Endothelial cell (in vitro differentiated cells): Measurements from ENCODE around the gene AMDHD2. TPM values are rescaled to one million over a fixed set of nuclear protein-coding genes. Genes with fewer than 3 reads are reported as not detected.

Source experiments
- DNase-seq: peaks from one replicate; pipeline ENCODE4 v3.0.0; 2021; ENCODE audit warnings: low spot score
- H3K27ac Mint-ChIP-seq: one replicate; pipeline ENCODE4 v1.8.0; 2021; ENCODE audit warnings: mixed read lengths, inconsistent platforms; ENCODE audit not compliant: unreplicated experiment
- H3K27me3 Mint-ChIP-seq: one replicate; pipeline ENCODE4 v1.8.0; 2021; ENCODE audit warnings: mild to moderate bottlenecking, moderate library complexity, mixed read lengths, inconsistent platforms; ENCODE audit not compliant: unreplicated experiment
- H3K36me3 Mint-ChIP-seq: one replicate; pipeline ENCODE4 v1.8.0; 2021; ENCODE audit warnings: mild to moderate bottlenecking, low read depth, mixed read lengths, inconsistent platforms; ENCODE audit not compliant: unreplicated experiment
- H3K4me1 Mint-ChIP-seq: one replicate; pipeline ENCODE4 v1.8.0; 2021; ENCODE audit warnings: mild to moderate bottlenecking, mixed read lengths, inconsistent platforms; ENCODE audit not compliant: unreplicated experiment
- H3K4me3 Mint-ChIP-seq: one replicate; pipeline ENCODE4 v1.8.0; 2021; ENCODE audit warnings: mild to moderate bottlenecking, mixed read lengths, inconsistent platforms; ENCODE audit not compliant: unreplicated experiment
- H3K9me3 Mint-ChIP-seq: one replicate; pipeline ENCODE4 v1.8.0; 2021; ENCODE audit warnings: mixed read lengths, inconsistent platforms; ENCODE audit not compliant: unreplicated experiment
- total RNA-seq: library from RNA; stranded (reverse); fragmentation: NEBNext Ultra II Directional; extraction: Animal tissue kit (Norgen Biotek cat#: 25700); gene quantifications from one replicate; pipeline ENCODE4 v1.2.1, GENCODE V29; 2021; ENCODE audit not compliant: unreplicated experiment
- TF ChIP-seq, protein P1 (sequence below): fragments of 200-600 bp; sonication (generic); IDR thresholded peaks from one replicate; pipeline ENCODE4 v1.5.0; 2021; ENCODE audit warnings: antibody characterized with exemption; ENCODE audit not compliant: unreplicated experiment

The AMDHD2 gene
- total RNA-seq, 1 donor from 2014 or later: 53.3 TPM

DNA sequence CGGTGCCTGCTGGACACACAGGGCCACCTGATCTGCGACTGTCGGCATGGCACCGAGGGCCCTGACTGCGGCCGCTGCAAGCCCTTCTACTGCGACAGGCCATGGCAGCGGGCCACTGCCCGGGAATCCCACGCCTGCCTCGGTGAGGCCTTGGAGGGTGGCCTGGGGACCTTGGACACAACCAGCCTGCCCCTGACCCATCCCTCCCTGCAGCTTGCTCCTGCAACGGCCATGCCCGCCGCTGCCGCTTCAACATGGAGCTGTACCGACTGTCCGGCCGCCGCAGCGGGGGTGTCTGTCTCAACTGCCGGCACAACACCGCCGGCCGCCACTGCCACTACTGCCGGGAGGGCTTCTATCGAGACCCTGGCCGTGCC is 47.7 kb upstream of the AMDHD2 start:
- H3K36me3 Mint-ChIP-seq: no peaks in the 10 kb centered on the region

DNA sequence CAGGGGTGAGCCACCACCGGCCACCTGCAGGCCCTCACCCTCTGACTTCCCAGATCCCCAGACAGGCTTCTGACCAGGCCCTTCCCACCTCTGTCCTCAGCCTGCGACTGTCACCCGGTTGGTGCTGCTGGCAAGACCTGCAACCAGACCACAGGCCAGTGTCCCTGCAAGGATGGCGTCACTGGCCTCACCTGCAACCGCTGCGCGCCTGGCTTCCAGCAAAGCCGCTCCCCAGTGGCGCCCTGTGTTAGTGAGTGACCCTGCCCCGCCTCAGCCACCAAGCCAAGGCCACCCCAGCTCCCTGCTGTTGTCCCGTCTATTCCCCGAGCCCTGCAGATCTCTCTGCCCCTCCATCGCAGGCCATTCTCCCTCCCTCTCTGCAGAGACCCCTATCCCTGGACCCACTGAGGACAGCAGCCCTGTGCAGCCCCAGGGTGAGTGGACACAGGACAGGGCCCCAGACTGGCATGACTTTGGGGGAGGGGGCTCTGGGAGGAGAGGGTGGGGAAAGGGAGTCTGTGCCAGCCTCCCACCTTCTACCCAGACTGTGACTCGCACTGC is 47.2 kb upstream of the AMDHD2 start:
- Mint-ChIP-seq H3K9me3 (no peaks in the 10 kb centered on the region), H3K27me3 (peaks cover 34% of the 10 kb centered on the region), H3K4me3 (no peak overlapping the region), H3K36me3 (no peaks in the 10 kb centered on the region), H3K27ac (peak overlapping the region; percentile 61), H3K4me1 (peaks cover 7% of the 10 kb centered on the region)
- no peak for DNase-seq
- TF ChIP-seq, protein P1, sequence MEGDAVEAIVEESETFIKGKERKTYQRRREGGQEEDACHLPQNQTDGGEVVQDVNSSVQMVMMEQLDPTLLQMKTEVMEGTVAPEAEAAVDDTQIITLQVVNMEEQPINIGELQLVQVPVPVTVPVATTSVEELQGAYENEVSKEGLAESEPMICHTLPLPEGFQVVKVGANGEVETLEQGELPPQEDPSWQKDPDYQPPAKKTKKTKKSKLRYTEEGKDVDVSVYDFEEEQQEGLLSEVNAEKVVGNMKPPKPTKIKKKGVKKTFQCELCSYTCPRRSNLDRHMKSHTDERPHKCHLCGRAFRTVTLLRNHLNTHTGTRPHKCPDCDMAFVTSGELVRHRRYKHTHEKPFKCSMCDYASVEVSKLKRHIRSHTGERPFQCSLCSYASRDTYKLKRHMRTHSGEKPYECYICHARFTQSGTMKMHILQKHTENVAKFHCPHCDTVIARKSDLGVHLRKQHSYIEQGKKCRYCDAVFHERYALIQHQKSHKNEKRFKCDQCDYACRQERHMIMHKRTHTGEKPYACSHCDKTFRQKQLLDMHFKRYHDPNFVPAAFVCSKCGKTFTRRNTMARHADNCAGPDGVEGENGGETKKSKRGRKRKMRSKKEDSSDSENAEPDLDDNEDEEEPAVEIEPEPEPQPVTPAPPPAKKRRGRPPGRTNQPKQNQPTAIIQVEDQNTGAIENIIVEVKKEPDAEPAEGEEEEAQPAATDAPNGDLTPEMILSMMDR: no peak

More for the DNA sequence above, 47.7 kb upstream of the AMDHD2 start:
- TF ChIP-seq, protein P1: no peak
- no peak for DNase-seq
- no peaks in the 10 kb centered on the region for H3K9me3 Mint-ChIP-seq
- H3K27ac Mint-ChIP-seq: no peak overlapping the region
- H3K4me3 Mint-ChIP-seq: no peak overlapping the region
- peaks cover 32% of the 10 kb centered on the region for H3K27me3 Mint-ChIP-seq
- H3K4me1 Mint-ChIP-seq: peaks cover 7% of the 10 kb centered on the region

DNA sequence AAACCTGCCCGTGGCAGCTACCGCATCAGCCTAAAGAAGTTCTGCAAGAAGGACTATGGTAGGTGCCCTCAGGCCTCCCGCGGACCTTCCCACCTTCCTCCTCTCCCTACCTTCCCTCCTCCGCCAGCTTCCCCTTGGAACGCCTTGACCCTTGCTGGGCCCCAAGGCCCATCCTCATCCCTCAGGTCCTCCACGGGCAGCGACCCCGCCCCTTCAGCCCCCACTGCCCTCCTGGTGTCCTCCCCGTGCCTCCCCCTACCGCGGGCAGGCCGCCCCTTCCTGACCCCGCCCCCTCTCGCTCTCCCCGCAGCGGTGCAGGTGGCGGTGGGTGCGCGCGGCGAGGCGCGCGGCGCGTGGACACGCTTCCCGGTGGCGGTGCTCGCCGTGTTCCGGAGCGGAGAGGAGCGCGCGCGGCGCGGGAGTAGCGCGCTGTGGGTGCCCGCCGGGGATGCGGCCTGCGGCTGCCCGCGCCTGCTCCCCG is 46.7 kb upstream of the AMDHD2 start:
- TF ChIP-seq, protein P1: no peak
- no peaks in the 10 kb centered on the region for H3K36me3 Mint-ChIP-seq
- peaks cover 7% of the 10 kb centered on the region for H3K4me1 Mint-ChIP-seq
- H3K9me3 Mint-ChIP-seq: no peaks in the 10 kb centered on the region
- no peak for DNase-seq
- no peak overlapping the region for H3K27ac Mint-ChIP-seq
- peaks cover 37% of the 10 kb centered on the region for H3K27me3 Mint-ChIP-seq
- no peak overlapping the region for H3K4me3 Mint-ChIP-seq

DNA sequence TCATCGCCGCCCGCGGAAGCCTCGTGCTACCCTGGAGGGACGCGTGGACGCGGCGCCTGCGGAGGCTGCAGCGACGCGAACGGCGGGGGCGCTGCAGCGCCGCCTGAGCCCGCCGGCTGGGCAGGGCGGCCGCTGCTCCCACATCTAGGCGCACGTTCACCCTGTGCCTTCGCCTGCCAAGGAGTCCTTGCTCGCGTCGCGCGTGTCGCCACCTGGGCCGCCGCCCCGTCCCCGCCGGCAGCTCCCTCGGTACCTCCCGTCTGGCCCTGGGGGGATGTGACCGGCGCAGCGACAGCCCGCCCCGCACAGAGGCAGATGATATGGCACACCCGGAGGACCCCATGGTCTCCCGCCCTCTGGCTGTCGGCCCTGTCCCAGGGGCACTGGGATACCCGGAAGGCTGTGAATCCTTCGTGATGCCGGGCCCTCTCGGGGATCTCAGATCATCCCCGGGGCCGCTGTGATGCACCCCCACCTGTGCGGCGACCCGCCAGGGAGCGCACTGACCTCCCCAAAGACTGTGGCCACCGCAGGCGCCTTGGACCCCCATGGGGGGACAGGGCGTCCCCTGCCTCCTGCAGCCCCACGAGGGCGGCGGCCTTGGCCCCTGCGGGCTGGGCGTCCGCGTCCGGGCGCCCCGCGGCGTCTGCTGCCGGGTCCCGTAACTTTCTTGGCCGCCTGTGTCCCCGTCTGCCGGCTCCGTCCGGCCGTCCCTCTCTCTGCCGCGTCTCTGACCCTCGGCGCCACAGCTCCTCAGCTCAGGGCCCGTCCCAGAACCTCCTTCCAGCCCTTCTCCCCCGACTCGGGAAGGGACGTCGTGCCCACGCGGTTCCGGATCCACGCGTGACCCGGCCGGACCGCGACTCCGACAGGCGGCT is 45.9 kb upstream of the AMDHD2 start:
- Mint-ChIP-seq H3K9me3 (no peaks in the 10 kb centered on the region), H3K27me3 (peaks cover 38% of the 10 kb centered on the region), H3K36me3 (no peaks in the 10 kb centered on the region), H3K4me1 (peaks cover 7% of the 10 kb centered on the region), H3K4me3 (peak overlapping the region; percentile 74), H3K27ac (no peak overlapping the region)
- TF ChIP-seq, protein P1: no peak
- peak; percentile 45 for DNase-seq

DNA sequence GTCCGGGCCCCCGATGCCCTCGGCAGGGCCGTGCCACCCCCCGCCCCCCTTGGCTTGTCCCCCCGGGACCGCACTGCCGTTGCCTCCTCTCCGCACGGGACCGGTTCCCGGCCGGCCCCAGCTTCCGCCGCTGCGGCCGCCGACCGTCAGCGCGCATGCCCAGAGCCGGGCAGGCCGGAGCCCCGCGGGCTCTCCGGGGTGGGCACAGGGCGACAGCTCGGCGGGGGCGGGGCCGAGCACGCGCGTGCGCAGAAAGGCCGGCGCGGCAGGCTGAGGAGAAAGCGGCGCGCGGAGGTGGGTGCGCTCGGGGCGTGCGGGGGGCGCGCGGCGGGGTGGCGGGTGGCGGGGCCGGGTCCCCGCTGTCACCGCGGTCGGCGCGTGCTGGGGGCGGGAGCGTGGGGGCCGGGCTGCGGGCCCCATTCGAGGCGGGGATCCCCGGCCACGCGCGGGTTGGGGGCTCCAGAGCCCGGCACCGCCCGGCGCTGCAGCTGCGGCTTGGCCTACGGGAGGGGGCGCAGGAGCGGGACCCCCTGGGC is 45.2 kb upstream of the AMDHD2 start, which contains the start of gene TBC1D24:
TSS of gene TBC1D24 (plus strand) at position 251 of the 536 bp plus-strand sequence. CDS start 21,022 bp downstream, outside the sequence.
- peaks cover 4% of the 10 kb centered on the region for H3K4me1 Mint-ChIP-seq
- no peaks in the 10 kb centered on the region for H3K36me3 Mint-ChIP-seq
- TF ChIP-seq, protein P1: no peak
- no peaks in the 10 kb centered on the region for H3K9me3 Mint-ChIP-seq
- H3K27me3 Mint-ChIP-seq: peaks cover 37% of the 10 kb centered on the region
- peak within 1 kb of the TSS; percentile 86 for H3K4me3 Mint-ChIP-seq
- H3K27ac Mint-ChIP-seq: no peak within 1 kb of the TSS
- DNase-seq: peak; percentile 92
